H9 (cell line): ENCODE data around the gene CEACAM6. TPM values are rescaled to one million over a fixed set of nuclear protein-coding genes. Genes with fewer than 3 reads are reported as not detected.

Source experiments
- DNase-seq: peaks from one replicate; pipeline ENCODE4 v3.0.0-alpha.2; 2017
- H2AFZ ChIP-seq: one replicate; pipeline ENCODE4 v1.6.1; 2013; ENCODE audit warnings: mild to moderate bottlenecking, low read length, control low read depth, moderate library complexity
- H2AK5ac ChIP-seq: 2 replicates; pipeline ENCODE4 v1.6.1; 2013; ENCODE audit warnings: low read length, control low read depth, mixed read lengths; ENCODE audit not compliant: insufficient read length
- H2BK120ac ChIP-seq: one replicate; pipeline ENCODE4 v1.6.1; 2013; ENCODE audit warnings: low read depth, mild to moderate bottlenecking, low read length, control low read depth, inconsistent platforms; ENCODE audit not compliant: poor library complexity, severe bottlenecking
- H2BK12ac ChIP-seq: 2 replicates; pipeline ENCODE4 v1.6.1; 2013; ENCODE audit warnings: low read length, control low read depth, mixed read lengths, low read depth; ENCODE audit not compliant: insufficient read length
- H2BK15ac ChIP-seq: 2 replicates; pipeline ENCODE4 v1.6.1; 2013; ENCODE audit warnings: low read depth, low read length, control low read depth
- H2BK20ac ChIP-seq: one replicate; pipeline ENCODE4 v1.6.1; 2013; ENCODE audit warnings: low read depth, mild to moderate bottlenecking, low read length, control low read depth, inconsistent platforms; ENCODE audit not compliant: poor library complexity, severe bottlenecking
- H2BK5ac ChIP-seq: 2 replicates; pipeline ENCODE4 v1.6.1; 2013; ENCODE audit warnings: low read length, control low read depth, mixed read lengths; ENCODE audit not compliant: insufficient read length
- H3K14ac ChIP-seq: 2 replicates; pipeline ENCODE4 v1.6.1; 2013; ENCODE audit warnings: low read length, control low read depth; ENCODE audit not compliant: insufficient read depth
- H3K18ac ChIP-seq: 2 replicates; pipeline ENCODE4 v1.6.1; 2013; ENCODE audit warnings: low read depth, mild to moderate bottlenecking, mixed read lengths, low read length, control low read depth; ENCODE audit not compliant: insufficient read length
- H3K23ac ChIP-seq: 2 replicates; pipeline ENCODE4 v1.6.1; 2013; ENCODE audit warnings: low read length, control low read depth, mixed read lengths, low read depth; ENCODE audit not compliant: insufficient read length
- H3K23me2 ChIP-seq: 2 replicates; pipeline ENCODE4 v1.6.1; 2013; ENCODE audit warnings: low read depth, mild to moderate bottlenecking, mixed read lengths, low read length, control low read depth; ENCODE audit not compliant: insufficient read length, poor library complexity, severe bottlenecking
- H3K27ac ChIP-seq: 2 replicates; pipeline ENCODE4 v1.5.1; 2013; ENCODE audit warnings: low read length, control low read depth, mixed read lengths, low read depth; ENCODE audit not compliant: insufficient read length
- H3K27me3 ChIP-seq: 2 replicates; pipeline ENCODE4 v1.6.1; 2013; ENCODE audit warnings: low read length, control low read depth, inconsistent platforms; ENCODE audit not compliant: insufficient read depth
- H3K4ac ChIP-seq: 2 replicates; pipeline ENCODE4 v1.6.1; 2013; ENCODE audit warnings: low read depth, mild to moderate bottlenecking, control low read depth, inconsistent platforms, low read length, moderate library complexity
- H3K4me1 ChIP-seq: 2 replicates; pipeline ENCODE4 v1.6.1; 2013; ENCODE audit warnings: low read length, control low read depth, inconsistent platforms; ENCODE audit not compliant: insufficient read depth
- H3K4me2 ChIP-seq: 2 replicates; pipeline ENCODE4 v1.6.1; 2013; ENCODE audit warnings: low read length, control low read depth, mixed read lengths; ENCODE audit not compliant: insufficient read length, insufficient read depth
- H3K56ac ChIP-seq: 2 replicates; pipeline ENCODE4 v1.6.1; 2013; ENCODE audit warnings: low read depth, mild to moderate bottlenecking, mixed read lengths, low read length, control low read depth; ENCODE audit not compliant: insufficient read length
- H3K79me1 ChIP-seq: 2 replicates; pipeline ENCODE4 v1.6.1; 2013; ENCODE audit warnings: low read depth, mild to moderate bottlenecking, moderate library complexity, low read length, control low read depth, inconsistent platforms; ENCODE audit not compliant: insufficient read depth, poor library complexity, severe bottlenecking
- H3K79me2 ChIP-seq: 2 replicates; pipeline ENCODE4 v1.6.1; 2013; ENCODE audit warnings: low read length, control low read depth, inconsistent platforms; ENCODE audit not compliant: insufficient read depth
- H3K9ac ChIP-seq: 2 replicates; pipeline ENCODE4 v1.6.1; 2013; ENCODE audit warnings: low read length, control low read depth, mixed read lengths; ENCODE audit not compliant: insufficient read length; ENCODE audit errors: extremely low read depth
- H3K9me3 ChIP-seq: one replicate; pipeline ENCODE4 v1.6.1; 2013; ENCODE audit warnings: low read depth, low read length, inconsistent platforms; ENCODE audit not compliant: control insufficient read depth
- H3T11ph ChIP-seq: one replicate; pipeline ENCODE4 v1.6.1; 2013; ENCODE audit warnings: mild to moderate bottlenecking, low read length, control low read depth, inconsistent platforms
- H4K20me1 ChIP-seq: one replicate; pipeline ENCODE4 v1.6.1; 2013; ENCODE audit not compliant: control insufficient read depth, insufficient read length, insufficient read depth
- H4K5ac ChIP-seq: 2 replicates; pipeline ENCODE4 v1.6.1; 2013; ENCODE audit warnings: low read depth, mild to moderate bottlenecking, mixed read lengths, low read length, control low read depth; ENCODE audit not compliant: insufficient read length
- H4K8ac ChIP-seq: replicated peaks from 2 replicates; pipeline ENCODE4 v1.6.1; 2013; ENCODE audit warnings: low read length, control low read depth, mixed read lengths, low read depth; ENCODE audit not compliant: insufficient read length
- H4K91ac ChIP-seq: 2 replicates; pipeline ENCODE4 v1.6.1; 2013; ENCODE audit warnings: low read depth, mild to moderate bottlenecking, moderate library complexity, mixed read lengths, low read length, control low read depth; ENCODE audit not compliant: insufficient read length
- H3K27ac Mint-ChIP-seq, 3 experiments: 2 replicates in 2 of 3; 3 replicates in 1 of 3; pipeline ENCODE4 v1.8.0; 2020 to 2021; ENCODE audit warnings: mixed read lengths in 3 of 3, mild to moderate bottlenecking in 1 of 3, moderate library complexity in 1 of 3
- H3K27me3 Mint-ChIP-seq: 2 replicates; pipeline ENCODE4 v1.8.0; 2021; ENCODE audit warnings: low read depth, mild to moderate bottlenecking, moderate library complexity, mixed read lengths
- H3K36me3 Mint-ChIP-seq, 3 experiments: 2 replicates in 2 of 3; 3 replicates in 1 of 3; pipeline ENCODE4 v1.8.0; 2020 to 2021; ENCODE audit warnings: low read depth in 3 of 3, mixed read lengths in 3 of 3; ENCODE audit not compliant: insufficient read depth in 1 of 3
- H3K4me1 Mint-ChIP-seq, 2 experiments: 2 replicates each; pipeline ENCODE4 v1.8.0; 2020; ENCODE audit warnings: mixed read lengths in 2 of 2
- H3K4me3 Mint-ChIP-seq, 2 experiments: 2 replicates in 1 of 2; 3 replicates in 1 of 2; pipeline ENCODE4 v1.8.0; 2020 to 2021; ENCODE audit warnings: mild to moderate bottlenecking in 2 of 2, mixed read lengths in 2 of 2, moderate library complexity in 1 of 2
- H3K9me3 Mint-ChIP-seq, 2 experiments: 2 replicates in 1 of 2; 3 replicates in 1 of 2; pipeline ENCODE4 v1.8.0; 2020; ENCODE audit warnings: mild to moderate bottlenecking in 2 of 2, mixed read lengths in 2 of 2, moderate library complexity in 1 of 2
- CTCF ChIP-seq: fragments of 200-600 bp; sonication (generic); conservative IDR thresholded peaks from 3 replicates; pipeline ENCODE4 v1.8.0; 2021; ENCODE audit warnings: antibody characterized with exemption, mild to moderate bottlenecking
- WGBS: extraction: QIAGEN DNeasy Blood & Tissue Kit; methylation state at CpG from one replicate; pipeline ENCODE4 v1.1.7; 2013; ENCODE audit warnings: missing lambda C conversion rate, low lambda C conversion rate, mixed read lengths; ENCODE audit not compliant: insufficient read length; ENCODE audit errors: extremely low coverage; 5-methylcytosine and 5-hydroxymethylcytosine counted together
- total RNA-seq: library from RNA; stranded (reverse); gene quantifications from 2 replicates; pipeline ENCODE4 v1.2.1, GENCODE V29; 2021

CEACAM6 gene
- total RNA-seq, 1 experiment from 2014 or later, result not detected

GRCh38 chr19:41808663-41809566 is 53.6 kb downstream of the CEACAM6 start:
- H3K9me3 Mint-ChIP-seq, result peaks cover 17 to 93% of the 10 kb centered on the region in 2 experiments
- no peak overlapping the region for H2BK20ac ChIP-seq
- H3K23me2 ChIP-seq, result no peaks in the 10 kb centered on the region
- no peaks in the 10 kb centered on the region for H3K79me2 ChIP-seq
- DNase-seq, result no peak
- H4K5ac ChIP-seq, result no peak overlapping the region
- no peak overlapping the region for H3K14ac ChIP-seq
- H3K4ac ChIP-seq, result no peak overlapping the region
- H3K18ac ChIP-seq, result no peak overlapping the region
- H3K4me2 ChIP-seq, result no peak overlapping the region
- no peaks in the 10 kb centered on the region for H3K4me1 ChIP-seq
- H3K4me3 Mint-ChIP-seq, result no peak overlapping the region
- no peak overlapping the region for H4K91ac ChIP-seq
- no peaks in the 10 kb centered on the region for H3K9me3 ChIP-seq
- H2BK15ac ChIP-seq, result no peak overlapping the region
- no peak overlapping the region for H3K27ac ChIP-seq
- H2AK5ac ChIP-seq, result no peak overlapping the region
- H3T11ph ChIP-seq, result no peak overlapping the region
- H3K79me1 ChIP-seq, result no peaks in the 10 kb centered on the region
- no peaks in the 10 kb centered on the region for H3K4me1 Mint-ChIP-seq
- H3K27me3 ChIP-seq, result no peaks in the 10 kb centered on the region; the same call in 1 of the 2 replicates
- WGBS, result no CpG with 5 or more reads among the region's 16 CpGs
- no peak overlapping the region for H2AFZ ChIP-seq
- no peak overlapping the region for H2BK12ac ChIP-seq
- H2BK120ac ChIP-seq, result no peak overlapping the region
- TF ChIP-seq CTCF, result no peak
- no peak overlapping the region for H3K23ac ChIP-seq
- H3K9ac ChIP-seq, result no peak overlapping the region
- peaks cover 0 to 28% (median 4%) of the 10 kb centered on the region in 3 experiments; a peak in 4 of 7 replicates for H3K36me3 Mint-ChIP-seq
- H4K8ac ChIP-seq, result no peak overlapping the region
- no peak overlapping the region for H2BK5ac ChIP-seq
- H3K56ac ChIP-seq, result no peak overlapping the region
- peaks cover 2% of the 10 kb centered on the region; the same call in 1 of the 2 replicates for H3K27me3 Mint-ChIP-seq
- H4K20me1 ChIP-seq, result no peaks in the 10 kb centered on the region
- no peak overlapping the region for H3K27ac Mint-ChIP-seq
